ENCODE results near the gene PPP6R3. TPM values are rescaled to one million over a fixed set of nuclear protein-coding genes. Genes with fewer than 3 reads are reported as not detected.

PPP6R3 gene
- polyA plus RNA-seq, 1 donor (not counting 4 experiments of a cell fraction or from before 2014, with no cell fraction given) = 50.2 TPM

DNA sequence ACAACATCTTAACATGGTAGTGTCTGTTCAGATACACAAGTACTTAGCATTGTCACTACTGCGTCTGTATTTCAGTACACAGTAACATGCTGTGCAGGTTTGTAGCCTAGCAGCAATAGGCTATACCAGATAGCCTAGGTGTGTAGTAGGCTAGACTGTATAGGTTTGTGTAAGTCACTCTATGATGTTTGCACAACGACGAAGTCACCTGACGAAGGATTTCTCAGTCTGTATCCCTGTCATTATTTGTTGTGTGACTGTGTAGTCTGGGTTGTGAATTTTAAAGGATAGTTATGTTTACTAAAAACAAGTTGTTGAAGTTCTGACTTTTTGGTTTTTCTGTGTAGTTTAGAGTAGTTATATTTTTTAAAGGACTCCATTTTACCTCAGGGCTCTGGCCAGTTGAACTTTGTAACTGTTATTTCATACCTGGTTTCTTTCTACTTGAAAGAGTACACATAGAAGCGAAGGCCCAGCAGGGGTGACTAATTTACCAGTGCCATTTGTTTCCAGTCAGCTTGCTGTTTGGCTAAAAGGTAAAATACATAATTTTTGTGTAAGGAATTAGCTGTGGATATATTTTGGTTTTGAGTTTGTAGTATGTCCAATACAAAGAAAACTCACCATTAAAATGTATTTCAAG, 72.3 kb downstream of the PPP6R3 start:
- Histone ChIP-seq H3K79me2 (ENCODE audit: control insufficient read depth, insufficient read depth, low read length) (peaks cover 71% of the 10 kb centered on the region), H3K27me3 (ENCODE audit: control insufficient read depth, extremely low read depth, insufficient read depth, low read length) (no peaks in the 10 kb centered on the region), H3K4me3 (ENCODE audit: control insufficient read depth in 2 of 3, extremely low read depth in 1 of 3, insufficient read depth in 2 of 3, low read depth in 1 of 3, low read length in 3 of 3) (no peak overlapping the region), H3K9me1 (ENCODE audit: control insufficient read depth, extremely low read depth, insufficient read depth, low read length) (peaks cover 3% of the 10 kb centered on the region), H3K4me2 (ENCODE audit: control insufficient read depth, extremely low read depth, insufficient read depth, low read depth, low read length) (no peak overlapping the region), H3K4me1 (ENCODE audit: control insufficient read depth, extremely low read depth, insufficient read depth, low read length) (no peaks in the 10 kb centered on the region), H3K36me3 (ENCODE audit: control insufficient read depth in 2 of 2, extremely low read depth in 1 of 2, insufficient read depth in 2 of 2, low read length in 2 of 2) (peaks cover 9 to 15% of the 10 kb centered on the region in 2 experiments), H2AFZ (ENCODE audit: control insufficient read depth, low read length) (no peak overlapping the region), H3K27ac (ENCODE audit: control insufficient read depth, insufficient read depth, low read length) (no peak overlapping the region), H3K9me3 (ENCODE audit: control insufficient read depth, low read depth, low read length) (no peaks in the 10 kb centered on the region), H4K20me1 (ENCODE audit: control insufficient read depth, extremely low read depth, insufficient read depth, low read length) (peaks cover 5% of the 10 kb centered on the region), H3K9ac (ENCODE audit: control insufficient read depth, extremely low read depth, insufficient read depth, low read length) (no peak overlapping the region)
- DNase-seq (ENCODE audit: low read depth, low spot score) = no peak
- TF ChIP-seq, protein P1, sequence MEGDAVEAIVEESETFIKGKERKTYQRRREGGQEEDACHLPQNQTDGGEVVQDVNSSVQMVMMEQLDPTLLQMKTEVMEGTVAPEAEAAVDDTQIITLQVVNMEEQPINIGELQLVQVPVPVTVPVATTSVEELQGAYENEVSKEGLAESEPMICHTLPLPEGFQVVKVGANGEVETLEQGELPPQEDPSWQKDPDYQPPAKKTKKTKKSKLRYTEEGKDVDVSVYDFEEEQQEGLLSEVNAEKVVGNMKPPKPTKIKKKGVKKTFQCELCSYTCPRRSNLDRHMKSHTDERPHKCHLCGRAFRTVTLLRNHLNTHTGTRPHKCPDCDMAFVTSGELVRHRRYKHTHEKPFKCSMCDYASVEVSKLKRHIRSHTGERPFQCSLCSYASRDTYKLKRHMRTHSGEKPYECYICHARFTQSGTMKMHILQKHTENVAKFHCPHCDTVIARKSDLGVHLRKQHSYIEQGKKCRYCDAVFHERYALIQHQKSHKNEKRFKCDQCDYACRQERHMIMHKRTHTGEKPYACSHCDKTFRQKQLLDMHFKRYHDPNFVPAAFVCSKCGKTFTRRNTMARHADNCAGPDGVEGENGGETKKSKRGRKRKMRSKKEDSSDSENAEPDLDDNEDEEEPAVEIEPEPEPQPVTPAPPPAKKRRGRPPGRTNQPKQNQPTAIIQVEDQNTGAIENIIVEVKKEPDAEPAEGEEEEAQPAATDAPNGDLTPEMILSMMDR (optimal IDR thresholded peaks at IDR 0.05 in 1 of 3, IDR thresholded peaks at IDR 0.05 in 1 of 3, conservative IDR thresholded peaks at IDR 0.05 in 1 of 3; ENCODE audit: extremely low read depth in 1 of 3, insufficient read depth in 2 of 3, low read length in 3 of 3) = no peak
- no peak for TF ChIP-seq EZH2 (IDR thresholded peaks at IDR 0.05; ENCODE audit: low read length)
- dilution Hi-C loops (cut with MboI; ENCODE audit: extremely low pct_ligation_motif_present, low sequenced_read_pairs) = no loop called here
- no peak for FAIRE-seq

DNA sequence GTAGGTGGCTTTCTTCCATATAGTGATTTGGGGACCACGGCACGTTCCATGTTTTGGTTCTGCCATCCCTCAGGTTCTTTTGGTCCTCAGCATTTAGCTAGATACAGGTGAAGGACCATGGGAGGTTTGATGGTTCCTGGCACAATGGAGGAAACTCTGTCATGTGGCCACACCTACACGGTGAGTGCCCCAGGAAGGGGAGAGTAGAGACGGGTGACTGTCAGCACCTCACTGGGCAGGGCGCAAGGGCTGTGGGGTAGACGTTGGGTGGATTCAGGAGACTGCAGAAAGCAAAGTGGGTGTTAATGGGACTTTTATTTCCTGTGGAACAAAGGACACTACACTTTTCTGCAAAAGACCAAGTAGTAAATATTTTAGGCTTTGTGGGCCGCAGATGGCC, 73.4 kb downstream of the PPP6R3 start:
- Histone ChIP-seq H2AFZ (ENCODE audit: control insufficient read depth, low read length) (no peak overlapping the region), H4K20me1 (ENCODE audit: control insufficient read depth, extremely low read depth, insufficient read depth, low read length) (no peaks in the 10 kb centered on the region), H3K36me3 (ENCODE audit: control insufficient read depth in 2 of 2, extremely low read depth in 1 of 2, insufficient read depth in 2 of 2, low read length in 2 of 2) (peaks cover 9 to 12% of the 10 kb centered on the region in 2 experiments), H3K4me3 (ENCODE audit: control insufficient read depth in 2 of 3, extremely low read depth in 1 of 3, insufficient read depth in 2 of 3, low read depth in 1 of 3, low read length in 3 of 3) (no peak overlapping the region), H3K9ac (ENCODE audit: control insufficient read depth, extremely low read depth, insufficient read depth, low read length) (no peak overlapping the region), H3K27me3 (ENCODE audit: control insufficient read depth, extremely low read depth, insufficient read depth, low read length) (no peaks in the 10 kb centered on the region), H3K27ac (ENCODE audit: control insufficient read depth, insufficient read depth, low read length) (no peak overlapping the region), H3K79me2 (ENCODE audit: control insufficient read depth, insufficient read depth, low read length) (peaks cover 64% of the 10 kb centered on the region), H3K4me1 (ENCODE audit: control insufficient read depth, extremely low read depth, insufficient read depth, low read length) (no peaks in the 10 kb centered on the region), H3K4me2 (ENCODE audit: control insufficient read depth, extremely low read depth, insufficient read depth, low read depth, low read length) (no peak overlapping the region), H3K9me1 (ENCODE audit: control insufficient read depth, extremely low read depth, insufficient read depth, low read length) (no peaks in the 10 kb centered on the region), H3K9me3 (ENCODE audit: control insufficient read depth, low read depth, low read length) (no peaks in the 10 kb centered on the region)
- TF ChIP-seq, protein P1 (optimal IDR thresholded peaks at IDR 0.05 in 1 of 3, IDR thresholded peaks at IDR 0.05 in 1 of 3, conservative IDR thresholded peaks at IDR 0.05 in 1 of 3; ENCODE audit: extremely low read depth in 1 of 3, insufficient read depth in 2 of 3, low read length in 3 of 3) = no peak
- no peak for TF ChIP-seq EZH2 (IDR thresholded peaks at IDR 0.05; ENCODE audit: low read length)
- dilution Hi-C loops (cut with MboI; ENCODE audit: extremely low pct_ligation_motif_present, low sequenced_read_pairs) = no loop called here
- no peak for DNase-seq (ENCODE audit: low read depth, low spot score)
- FAIRE-seq = no peak
